Measurements from ENCODE around the gene AJM1.
A peak's percentile ranks its signal among the peaks of the same experiment; 100 is the strongest.
"Not testable (repeated sequence)": the region's sequence is repeated elsewhere in the genome, so short reads cannot be mapped to it uniquely, and the experiment has no call there.

The AJM1 gene

DNA sequence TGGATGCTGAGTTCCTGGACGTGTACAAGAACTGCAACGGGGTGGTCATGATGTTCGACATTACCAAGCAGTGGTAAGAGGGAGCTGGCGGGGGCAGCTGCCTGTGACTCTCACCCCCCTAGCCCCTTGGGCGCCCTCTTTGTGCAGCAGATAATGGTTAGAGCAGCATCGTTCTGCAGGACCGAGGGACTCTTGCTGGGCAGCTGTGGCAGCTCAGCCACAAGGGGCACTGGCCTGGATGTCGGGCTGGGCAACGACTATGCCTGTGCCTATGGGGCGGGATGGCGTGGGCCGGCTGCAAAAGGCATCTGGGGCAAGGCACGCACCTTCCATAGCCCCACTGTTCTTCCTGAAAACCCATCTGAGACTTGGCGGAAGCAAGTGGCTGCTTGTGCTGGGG is 12.9 kb upstream of the AJM1 start:
- peaks cover 19 to 25% of the 10 kb centered on the region in 2 experiments for H3K4me1 ChIP-seq (ENCODE audit: control insufficient read depth in 1 of 2, insufficient read depth in 1 of 2, low read depth in 1 of 2, low read length in 1 of 2)
- H3K27ac ChIP-seq: no peak overlapping the region
- H3K4me3 ChIP-seq (ENCODE audit: low read depth in 1 of 2, low read length in 1 of 2): no peak overlapping the region
- no peaks in the 10 kb centered on the region for H3K9me3 ChIP-seq
- TF ChIP-seq, protein P1, sequence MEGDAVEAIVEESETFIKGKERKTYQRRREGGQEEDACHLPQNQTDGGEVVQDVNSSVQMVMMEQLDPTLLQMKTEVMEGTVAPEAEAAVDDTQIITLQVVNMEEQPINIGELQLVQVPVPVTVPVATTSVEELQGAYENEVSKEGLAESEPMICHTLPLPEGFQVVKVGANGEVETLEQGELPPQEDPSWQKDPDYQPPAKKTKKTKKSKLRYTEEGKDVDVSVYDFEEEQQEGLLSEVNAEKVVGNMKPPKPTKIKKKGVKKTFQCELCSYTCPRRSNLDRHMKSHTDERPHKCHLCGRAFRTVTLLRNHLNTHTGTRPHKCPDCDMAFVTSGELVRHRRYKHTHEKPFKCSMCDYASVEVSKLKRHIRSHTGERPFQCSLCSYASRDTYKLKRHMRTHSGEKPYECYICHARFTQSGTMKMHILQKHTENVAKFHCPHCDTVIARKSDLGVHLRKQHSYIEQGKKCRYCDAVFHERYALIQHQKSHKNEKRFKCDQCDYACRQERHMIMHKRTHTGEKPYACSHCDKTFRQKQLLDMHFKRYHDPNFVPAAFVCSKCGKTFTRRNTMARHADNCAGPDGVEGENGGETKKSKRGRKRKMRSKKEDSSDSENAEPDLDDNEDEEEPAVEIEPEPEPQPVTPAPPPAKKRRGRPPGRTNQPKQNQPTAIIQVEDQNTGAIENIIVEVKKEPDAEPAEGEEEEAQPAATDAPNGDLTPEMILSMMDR (IDR thresholded peaks at IDR 0.05): no peak
- H3K27me3 ChIP-seq: no peaks in the 10 kb centered on the region
- H3K36me3 ChIP-seq: peaks cover 79% of the 10 kb centered on the region

DNA sequence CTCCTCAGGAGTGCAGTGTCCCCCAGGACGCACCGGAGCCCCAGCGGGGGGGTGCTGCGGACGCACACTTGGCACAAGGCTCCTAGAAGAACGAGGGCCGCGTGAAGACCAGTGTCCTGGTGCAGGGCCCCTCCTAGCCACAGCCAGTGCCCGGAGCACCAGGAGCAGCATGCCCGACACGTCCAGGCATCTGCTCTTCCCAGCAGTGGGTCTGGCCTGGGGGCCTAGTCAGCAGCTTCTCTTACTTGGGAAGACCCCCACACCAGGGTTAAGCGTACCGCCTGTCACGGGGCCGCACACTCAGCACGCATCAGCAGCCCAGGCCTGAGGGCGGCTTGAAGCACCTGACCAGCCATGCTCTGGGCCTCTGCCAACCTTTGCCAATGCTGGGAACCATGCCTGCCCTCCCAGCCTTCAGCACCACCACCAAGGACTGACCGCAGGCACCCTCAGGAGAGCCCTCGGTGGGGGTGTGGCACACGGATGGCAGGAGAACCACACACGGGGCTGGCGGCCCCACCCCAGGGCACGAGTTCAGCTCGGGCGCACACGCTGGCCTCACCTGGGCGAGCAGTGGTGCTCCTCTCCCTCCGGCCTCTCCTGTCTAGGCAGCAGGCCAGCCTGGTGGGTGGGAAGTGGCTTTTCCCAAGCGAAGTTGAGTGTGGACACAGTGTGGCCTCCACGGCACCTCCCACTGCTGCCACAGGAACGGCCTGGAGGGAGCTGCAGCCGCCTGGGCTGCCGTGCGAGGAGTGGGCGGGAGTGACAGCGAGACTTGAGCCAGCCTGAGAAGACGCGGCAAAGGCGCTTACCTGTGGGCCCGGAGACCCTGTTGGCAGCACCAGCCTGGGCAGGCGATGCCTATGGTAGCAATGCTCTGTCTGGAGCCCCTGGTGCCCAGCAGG is 12.0 kb upstream of the AJM1 start:
- H3K4me1 ChIP-seq (ENCODE audit: control insufficient read depth in 1 of 2, insufficient read depth in 1 of 2, low read depth in 1 of 2, low read length in 1 of 2): peaks cover 19 to 25% of the 10 kb centered on the region in 2 experiments
- no peaks in the 10 kb centered on the region for H3K27me3 ChIP-seq
- no peaks in the 10 kb centered on the region for H3K9me3 ChIP-seq
- H3K36me3 ChIP-seq: peaks cover 75% of the 10 kb centered on the region
- TF ChIP-seq, protein P1 (IDR thresholded peaks at IDR 0.05): no peak
- no peak overlapping the region for H3K4me3 ChIP-seq (ENCODE audit: low read depth in 1 of 2, low read length in 1 of 2)
- H3K27ac ChIP-seq: peak overlapping the region; percentile 55

GRCh38 chr9:136831002-136831719 is 11.1 kb upstream of the AJM1 start:
- Histone ChIP-seq H3K27me3 (no peaks in the 10 kb centered on the region), H3K4me3 (ENCODE audit: low read depth in 1 of 2, low read length in 1 of 2) (no peak overlapping the region), H3K27ac (peak overlapping the region; percentile 55), H3K9me3 (no peaks in the 10 kb centered on the region), H3K4me1 (ENCODE audit: control insufficient read depth in 1 of 2, insufficient read depth in 1 of 2, low read depth in 1 of 2, low read length in 1 of 2) (peaks cover 19 to 25% of the 10 kb centered on the region in 2 experiments), H3K36me3 (peaks cover 75% of the 10 kb centered on the region)
- TF ChIP-seq, protein P1 (IDR thresholded peaks at IDR 0.05): no peak

- H3K36me3 ChIP-seq: peaks cover 75% of the 10 kb centered on the region
- H3K4me1 ChIP-seq (ENCODE audit: control insufficient read depth in 1 of 2, insufficient read depth in 1 of 2, low read depth in 1 of 2, low read length in 1 of 2): peaks cover 19 to 25% of the 10 kb centered on the region in 2 experiments
- no peak overlapping the region for H3K4me3 ChIP-seq (ENCODE audit: low read depth in 1 of 2, low read length in 1 of 2)
- TF ChIP-seq, protein P1 (IDR thresholded peaks at IDR 0.05): no peak
- H3K27ac ChIP-seq: no peak overlapping the region
- H3K9me3 ChIP-seq: no peaks in the 10 kb centered on the region
- H3K27me3 ChIP-seq: no peaks in the 10 kb centered on the region
These were observed 10.6 kb upstream of the AJM1 start for GRCh38 chr9:136831720-136832104.

- Histone ChIP-seq H3K4me1 (ENCODE audit: control insufficient read depth in 1 of 2, insufficient read depth in 1 of 2, low read depth in 1 of 2, low read length in 1 of 2) (peaks cover 19 to 25% of the 10 kb centered on the region in 2 experiments), H3K36me3 (peaks cover 75% of the 10 kb centered on the region), H3K27me3 (no peaks in the 10 kb centered on the region), H3K9me3 (no peaks in the 10 kb centered on the region), H3K27ac (no peak overlapping the region), H3K4me3 (ENCODE audit: low read depth in 1 of 2, low read length in 1 of 2) (no peak overlapping the region)
- TF ChIP-seq, protein P1 (IDR thresholded peaks at IDR 0.05): no peak
These were observed 9.7 kb upstream of the AJM1 start for GRCh38 chr9:136832581-136832980.

DNA sequence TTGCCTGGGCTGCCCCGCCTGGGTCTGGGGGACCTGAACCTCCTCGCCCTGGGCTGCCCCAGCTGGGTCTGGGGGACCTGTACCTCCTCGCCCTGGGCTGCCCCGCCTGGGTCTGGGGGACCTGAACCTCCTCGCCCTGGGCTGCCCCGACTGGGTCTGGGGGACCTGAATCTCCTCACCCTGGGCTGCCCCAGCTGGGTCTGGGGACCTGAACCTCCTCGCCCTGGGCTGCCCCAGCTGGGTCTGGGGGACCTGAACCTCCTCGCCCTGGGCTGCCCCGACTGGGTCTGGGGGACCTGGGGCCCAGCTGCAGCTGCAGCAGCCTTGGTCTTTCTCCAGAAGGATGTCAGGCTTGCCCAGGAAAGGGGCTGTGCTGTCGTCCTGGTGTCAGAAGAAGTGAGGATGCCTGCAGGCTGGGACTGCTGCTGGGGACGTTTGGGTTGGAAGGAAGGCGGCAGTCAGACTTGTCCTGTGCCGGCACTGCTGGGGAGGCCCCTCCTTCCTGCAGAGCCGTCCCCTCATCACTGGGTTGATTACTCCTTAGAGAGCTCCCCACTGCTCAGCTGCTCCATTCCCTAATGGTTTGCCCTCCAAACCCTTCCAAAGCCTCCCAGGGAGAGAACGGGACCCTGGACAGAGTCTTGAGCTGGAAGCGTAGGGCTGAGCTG is 8.8 kb upstream of the AJM1 start:
- not testable (repeated sequence) for H3K9me3 ChIP-seq; H3K27me3 ChIP-seq; H3K27ac ChIP-seq; H3K4me3 ChIP-seq (ENCODE audit: low read depth in 1 of 2, low read length in 1 of 2)
- H3K36me3 ChIP-seq: peaks cover 75% of the 10 kb centered on the region
- peaks cover 19 to 25% of the 10 kb centered on the region in 2 experiments for H3K4me1 ChIP-seq (ENCODE audit: control insufficient read depth in 1 of 2, insufficient read depth in 1 of 2, low read depth in 1 of 2, low read length in 1 of 2)
